Measurements from ENCODE around the gene HILPDA. TPM values are rescaled to one million over a fixed set of nuclear protein-coding genes. Genes with fewer than 3 reads are reported as not detected.

The HILPDA gene
- total RNA-seq (2022): 14.5 and 17.4 TPM in 2 replicates
- percentile 76 among the genes with signal in this experiment for Bru-seq, nascent RNA
- percentile 91 among the genes with signal in this experiment for BruChase-seq, experiment 1, labeled RNA remaining after a 6-hour chase
- BruChase-seq, experiment 2, labeled RNA remaining after a 2-hour chase: percentile 94 among the genes with signal in this experiment
- long read RNA-seq, transcript HILPDA-201 (2 exons, 1,349 nt): major isoform, 13 of 18 reads
- long read RNA-seq, partial matches to known transcripts: 0 of 18 reads
- long read RNA-seq, other reads (novel, unspliced or antisense): 1 of 18 reads

GRCh38 chr7:128455543-128456254 lies at the start of gene HILPDA:
Gene HILPDA, plus strand, starts transcription at chr7:128455878. Its CDS starts 1,391 bp downstream, at chr7:128457269.
- TF ChIP-seq, protein P1, sequence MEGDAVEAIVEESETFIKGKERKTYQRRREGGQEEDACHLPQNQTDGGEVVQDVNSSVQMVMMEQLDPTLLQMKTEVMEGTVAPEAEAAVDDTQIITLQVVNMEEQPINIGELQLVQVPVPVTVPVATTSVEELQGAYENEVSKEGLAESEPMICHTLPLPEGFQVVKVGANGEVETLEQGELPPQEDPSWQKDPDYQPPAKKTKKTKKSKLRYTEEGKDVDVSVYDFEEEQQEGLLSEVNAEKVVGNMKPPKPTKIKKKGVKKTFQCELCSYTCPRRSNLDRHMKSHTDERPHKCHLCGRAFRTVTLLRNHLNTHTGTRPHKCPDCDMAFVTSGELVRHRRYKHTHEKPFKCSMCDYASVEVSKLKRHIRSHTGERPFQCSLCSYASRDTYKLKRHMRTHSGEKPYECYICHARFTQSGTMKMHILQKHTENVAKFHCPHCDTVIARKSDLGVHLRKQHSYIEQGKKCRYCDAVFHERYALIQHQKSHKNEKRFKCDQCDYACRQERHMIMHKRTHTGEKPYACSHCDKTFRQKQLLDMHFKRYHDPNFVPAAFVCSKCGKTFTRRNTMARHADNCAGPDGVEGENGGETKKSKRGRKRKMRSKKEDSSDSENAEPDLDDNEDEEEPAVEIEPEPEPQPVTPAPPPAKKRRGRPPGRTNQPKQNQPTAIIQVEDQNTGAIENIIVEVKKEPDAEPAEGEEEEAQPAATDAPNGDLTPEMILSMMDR (IDR thresholded peaks at IDR 0.05; ENCODE audit: unreplicated experiment): no peak
- Mint-ChIP-seq H3K4me3 (ENCODE audit: low read depth, unreplicated experiment) (peak within 1 kb of the TSS; percentile 95), H3K9me3 (ENCODE audit: low read depth, unreplicated experiment) (no peaks in the 10 kb centered on the region), H3K27me3 (ENCODE audit: unreplicated experiment) (peaks cover 14% of the 10 kb centered on the region), H3K36me3 (ENCODE audit: insufficient read depth, unreplicated experiment) (peaks cover 38% of the 10 kb centered on the region), H3K4me1 (ENCODE audit: low read depth, unreplicated experiment) (peaks cover 41% of the 10 kb centered on the region), H3K27ac (ENCODE audit: unreplicated experiment) (peak within 1 kb of the TSS; percentile 78)
- peak; percentile 90 for DNase-seq
- BruUV-seq (replicated peaks): TSS peak; percentile 80
- intact Hi-C loops (cut with micrococcal nuclease; ENCODE audit: unreplicated experiment): loop anchor here (1.0 kb wide), 1 partner anchor 28 kb away; no protein-coding TSS in a partner anchor
- CTCF ChIA-PET: interaction anchor here (0.6 to 1.3 kb wide), 3 partner anchors 19 to 282 kb away, joined by 3 to 8 read pairs (median 3); no protein-coding TSS in a partner anchor

- H3K27me3 Mint-ChIP-seq (ENCODE audit: unreplicated experiment): no peaks in the 10 kb centered on the region
- no peak overlapping the region for H3K27ac Mint-ChIP-seq (ENCODE audit: unreplicated experiment)
- H3K9me3 Mint-ChIP-seq (ENCODE audit: low read depth, unreplicated experiment): no peaks in the 10 kb centered on the region
- no TSS peak for BruUV-seq (replicated peaks)
- peaks cover 31% of the 10 kb centered on the region for H3K36me3 Mint-ChIP-seq (ENCODE audit: insufficient read depth, unreplicated experiment)
- intact Hi-C loops (cut with micrococcal nuclease; ENCODE audit: unreplicated experiment): no loop called here
- CTCF ChIA-PET: interaction anchor here (0.8 kb wide), 1 partner anchor 59 kb away, joined by 3 read pairs; no protein-coding TSS in a partner anchor
- no peak for DNase-seq
- H3K4me1 Mint-ChIP-seq (ENCODE audit: low read depth, unreplicated experiment): peaks cover 6% of the 10 kb centered on the region
- H3K4me3 Mint-ChIP-seq (ENCODE audit: low read depth, unreplicated experiment): peak overlapping the region; percentile 76
- TF ChIP-seq, protein P1 (IDR thresholded peaks at IDR 0.05; ENCODE audit: unreplicated experiment): no peak
Observed at GRCh38 chr7:128406314-128407232, 49.1 kb upstream of the HILPDA start.

DNA sequence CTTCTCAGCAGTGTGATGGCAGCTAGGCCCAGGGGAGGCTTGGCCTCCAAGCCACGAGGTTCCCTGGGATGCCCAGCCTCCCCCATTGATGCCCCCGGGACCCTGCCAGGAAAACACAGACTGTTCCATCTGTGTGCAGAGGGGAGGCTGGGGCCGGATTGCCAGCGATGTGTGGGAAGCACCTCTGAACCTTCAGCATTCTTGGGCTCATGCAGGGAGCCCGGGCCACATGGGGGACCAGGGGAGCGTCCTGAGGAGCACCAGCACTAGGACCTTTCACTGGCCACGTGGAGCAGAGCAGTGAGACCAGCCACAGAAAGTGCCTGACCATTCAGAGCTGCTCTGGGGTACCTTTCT lies 48.5 kb upstream of the HILPDA start:
- Mint-ChIP-seq H3K36me3 (ENCODE audit: insufficient read depth, unreplicated experiment) (peaks cover 30% of the 10 kb centered on the region), H3K9me3 (ENCODE audit: low read depth, unreplicated experiment) (no peaks in the 10 kb centered on the region), H3K4me1 (ENCODE audit: low read depth, unreplicated experiment) (peaks cover 6% of the 10 kb centered on the region), H3K4me3 (ENCODE audit: low read depth, unreplicated experiment) (no peak overlapping the region), H3K27me3 (ENCODE audit: unreplicated experiment) (no peaks in the 10 kb centered on the region), H3K27ac (ENCODE audit: unreplicated experiment) (no peak overlapping the region)
- intact Hi-C loops (cut with micrococcal nuclease; ENCODE audit: unreplicated experiment): no loop called here
- no peak for DNase-seq
- CTCF ChIA-PET: interaction anchor here (0.8 kb wide), 1 partner anchor 60 kb away, joined by 3 read pairs; no protein-coding TSS in a partner anchor
- BruUV-seq (replicated peaks): no TSS peak
- TF ChIP-seq, protein P1 (IDR thresholded peaks at IDR 0.05; ENCODE audit: unreplicated experiment): no peak

Data from Calu3 (cell line).